ENCODE data around the gene TICAM2. TPM values are rescaled to one million over a fixed set of nuclear protein-coding genes. Genes with fewer than 3 reads are reported as not detected.

The TICAM2 gene
- total RNA-seq, 4 donors from 2014 or later = 0.25 to 0.48 TPM; not detected in 2

DNA sequence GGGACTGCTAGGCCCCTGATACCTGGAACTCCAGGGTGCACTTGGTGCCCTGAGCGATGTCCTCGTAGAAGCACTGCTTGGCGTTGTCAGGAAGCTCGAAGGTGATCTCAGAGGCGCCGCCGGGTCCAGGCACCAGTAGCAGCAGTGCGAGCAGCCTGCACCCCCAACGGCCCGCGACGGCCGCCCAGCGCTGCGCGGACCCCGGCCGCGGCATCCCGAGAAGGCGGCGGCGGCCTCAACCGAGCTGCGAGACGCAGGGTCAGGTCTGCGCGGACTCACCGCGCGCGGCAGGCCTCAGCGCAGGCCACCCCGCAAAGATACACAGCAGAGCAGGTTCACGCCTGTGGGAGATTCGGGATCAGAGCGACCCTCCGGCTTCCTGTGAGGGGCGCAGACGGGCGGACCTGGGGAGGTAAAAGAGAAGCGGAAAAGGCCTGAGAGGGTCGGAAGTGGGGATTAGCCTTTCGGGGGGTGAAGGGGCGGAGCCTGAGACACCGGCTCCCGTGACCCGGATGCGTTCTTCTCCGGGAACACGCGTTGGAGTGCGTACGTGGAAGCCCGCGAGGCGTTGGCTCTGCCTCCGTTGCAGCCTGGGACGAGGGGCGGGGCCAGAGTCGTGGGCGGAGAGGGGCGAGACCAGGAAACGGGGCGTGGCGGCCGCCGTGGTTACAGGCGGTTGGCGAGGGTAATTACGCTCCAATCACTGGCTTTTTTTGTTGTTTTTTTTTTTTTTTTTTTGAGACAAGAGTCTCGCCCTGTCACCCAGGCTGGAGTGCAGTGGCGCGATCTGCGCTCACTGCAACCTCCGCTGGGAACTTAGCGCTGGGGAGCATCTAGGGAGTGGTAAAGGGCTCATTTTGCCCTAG, 23.5 kb upstream of the TICAM2 start, which contains the start of gene TMED7:
TSS of gene TMED7 (minus strand) at position 458 of the 866 bp plus-strand sequence. CDS start at position 214, 244 bp downstream.
- peak; percentile 100 for DNase-seq (ENCODE audit: low spot score in 2 of 2)
- peak within 1 kb of the TSS; percentile 93 for H3K27ac ChIP-seq
- H3K36me3 ChIP-seq = no peaks in the 10 kb centered on the region
- under 1% methylated on average over 76 of the region's 77 CpGs for WGBS
- H3K9me3 ChIP-seq = no peaks in the 10 kb centered on the region
- H3K27me3 ChIP-seq = no peaks in the 10 kb centered on the region
- peaks cover 39% of the 10 kb centered on the region for H3K4me1 ChIP-seq
- TF ChIP-seq EP300 (IDR thresholded peaks at IDR 0.05) (no peak), POLR2A (IDR thresholded peaks at IDR 0.05) (peak in 1 of 2 donors; percentile 37), POLR2AphosphoS5 (IDR thresholded peaks at IDR 0.05) (peak in 2 of 3 donors; percentile 60 to 91)
- TF ChIP-seq, protein P1, sequence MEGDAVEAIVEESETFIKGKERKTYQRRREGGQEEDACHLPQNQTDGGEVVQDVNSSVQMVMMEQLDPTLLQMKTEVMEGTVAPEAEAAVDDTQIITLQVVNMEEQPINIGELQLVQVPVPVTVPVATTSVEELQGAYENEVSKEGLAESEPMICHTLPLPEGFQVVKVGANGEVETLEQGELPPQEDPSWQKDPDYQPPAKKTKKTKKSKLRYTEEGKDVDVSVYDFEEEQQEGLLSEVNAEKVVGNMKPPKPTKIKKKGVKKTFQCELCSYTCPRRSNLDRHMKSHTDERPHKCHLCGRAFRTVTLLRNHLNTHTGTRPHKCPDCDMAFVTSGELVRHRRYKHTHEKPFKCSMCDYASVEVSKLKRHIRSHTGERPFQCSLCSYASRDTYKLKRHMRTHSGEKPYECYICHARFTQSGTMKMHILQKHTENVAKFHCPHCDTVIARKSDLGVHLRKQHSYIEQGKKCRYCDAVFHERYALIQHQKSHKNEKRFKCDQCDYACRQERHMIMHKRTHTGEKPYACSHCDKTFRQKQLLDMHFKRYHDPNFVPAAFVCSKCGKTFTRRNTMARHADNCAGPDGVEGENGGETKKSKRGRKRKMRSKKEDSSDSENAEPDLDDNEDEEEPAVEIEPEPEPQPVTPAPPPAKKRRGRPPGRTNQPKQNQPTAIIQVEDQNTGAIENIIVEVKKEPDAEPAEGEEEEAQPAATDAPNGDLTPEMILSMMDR (IDR thresholded peaks at IDR 0.05) = no peak
- H3K4me3 ChIP-seq = peak within 1 kb of the TSS; percentile 84

DNA sequence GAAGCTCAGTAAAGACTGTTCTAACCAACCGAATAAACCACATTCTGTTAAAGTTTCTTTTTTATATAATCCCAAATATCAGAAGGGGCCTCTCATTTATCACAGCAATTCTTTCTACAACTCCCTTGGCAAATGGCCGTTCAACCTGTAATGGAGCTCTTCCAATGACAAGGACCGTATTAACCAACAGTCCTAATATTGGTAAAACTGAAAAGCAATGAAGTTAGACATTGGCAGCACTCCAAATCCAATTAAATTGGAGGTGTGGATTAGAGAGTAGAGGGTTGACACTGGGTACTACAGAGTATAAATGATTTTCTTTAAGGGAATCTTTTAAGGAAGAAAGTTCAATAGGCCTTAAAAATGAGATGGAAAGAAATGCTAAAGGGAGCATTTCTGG, 22.7 kb upstream of the TICAM2 start:
- DNase-seq (ENCODE audit: low spot score in 2 of 2) = no peak
- WGBS = 24% methylated on average over 3 of the region's 3 CpGs
- Histone ChIP-seq H3K4me3 (peak overlapping the region; percentile 84), H3K27me3 (no peaks in the 10 kb centered on the region), H3K36me3 (peaks cover 4% of the 10 kb centered on the region), H3K4me1 (peaks cover 39% of the 10 kb centered on the region), H3K9me3 (no peaks in the 10 kb centered on the region), H3K27ac (peak overlapping the region; percentile 93)
- TF ChIP-seq POLR2A (IDR thresholded peaks at IDR 0.05) (no peak), POLR2AphosphoS5 (IDR thresholded peaks at IDR 0.05) (no peak), EP300 (IDR thresholded peaks at IDR 0.05) (no peak)
- TF ChIP-seq, protein P1 (IDR thresholded peaks at IDR 0.05) = no peak

DNA sequence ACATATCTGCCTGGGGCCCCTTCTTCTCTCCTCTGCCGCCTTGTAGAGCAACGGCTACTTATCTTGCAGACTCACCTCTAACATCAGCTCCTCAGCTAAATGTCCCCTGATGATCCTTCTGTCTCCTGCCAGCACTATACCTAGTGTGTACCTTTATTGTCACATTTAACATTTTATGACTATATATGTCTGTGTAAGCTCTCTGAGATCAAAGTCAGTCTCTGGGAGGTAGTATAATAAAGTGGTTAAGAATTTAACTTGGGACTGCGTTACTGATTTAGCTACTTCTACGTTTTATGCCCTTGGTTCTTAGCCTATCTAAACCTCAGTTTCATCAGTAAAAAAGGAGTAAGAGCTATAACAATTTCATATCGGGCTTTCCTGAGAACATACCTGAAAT, 21.4 kb upstream of the TICAM2 start:
- DNase-seq (ENCODE audit: low spot score in 2 of 2) = no peak
- Histone ChIP-seq H3K36me3 (peaks cover 16% of the 10 kb centered on the region), H3K27me3 (no peaks in the 10 kb centered on the region), H3K9me3 (no peaks in the 10 kb centered on the region), H3K4me1 (peaks cover 39% of the 10 kb centered on the region), H3K4me3 (peak overlapping the region; percentile 84), H3K27ac (no peak overlapping the region)
- 48% methylated on average over 5 of the region's 5 CpGs for WGBS
- no peak for TF ChIP-seq POLR2A (IDR thresholded peaks at IDR 0.05)

DNA sequence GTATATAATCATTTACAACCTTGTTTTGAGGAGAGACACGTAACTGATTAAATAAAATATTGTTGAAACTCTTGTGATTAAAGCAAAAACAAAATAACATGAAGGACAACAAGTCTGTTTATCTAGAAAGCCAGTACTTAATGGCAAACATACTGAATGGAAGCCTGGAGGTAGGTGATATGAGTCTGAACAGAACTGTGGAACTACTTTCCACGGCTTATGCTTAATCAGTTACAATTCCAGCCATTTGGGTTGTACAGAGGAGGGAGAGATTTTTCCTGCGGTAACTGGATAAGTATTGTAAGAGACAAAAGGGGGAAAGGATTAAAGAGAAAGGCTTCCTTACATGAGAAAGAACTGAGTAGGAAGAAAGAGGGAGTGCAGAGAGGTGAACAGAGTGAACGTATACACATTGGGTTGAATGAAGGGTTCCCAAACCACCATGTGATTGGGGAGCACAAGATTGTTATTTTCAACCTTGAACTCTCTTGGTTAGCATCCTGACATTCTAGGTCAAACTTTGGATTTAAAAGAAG, 19.2 kb upstream of the TICAM2 start:
- no peak overlapping the region for H3K4me3 ChIP-seq
- 81% methylated on average over 4 of the region's 4 CpGs for WGBS
- peaks cover 36% of the 10 kb centered on the region for H3K4me1 ChIP-seq
- TF ChIP-seq, protein P1 (IDR thresholded peaks at IDR 0.05) = no peak
- no peak for TF ChIP-seq EP300 (IDR thresholded peaks at IDR 0.05)
- no peak for TF ChIP-seq POLR2A (IDR thresholded peaks at IDR 0.05)
- TF ChIP-seq POLR2AphosphoS5 (IDR thresholded peaks at IDR 0.05) = no peak
- DNase-seq (ENCODE audit: low spot score in 2 of 2) = no peak
- H3K9me3 ChIP-seq = no peaks in the 10 kb centered on the region
- no peaks in the 10 kb centered on the region for H3K27me3 ChIP-seq
- no peak overlapping the region for H3K27ac ChIP-seq
- peaks cover 32% of the 10 kb centered on the region for H3K36me3 ChIP-seq

DNA sequence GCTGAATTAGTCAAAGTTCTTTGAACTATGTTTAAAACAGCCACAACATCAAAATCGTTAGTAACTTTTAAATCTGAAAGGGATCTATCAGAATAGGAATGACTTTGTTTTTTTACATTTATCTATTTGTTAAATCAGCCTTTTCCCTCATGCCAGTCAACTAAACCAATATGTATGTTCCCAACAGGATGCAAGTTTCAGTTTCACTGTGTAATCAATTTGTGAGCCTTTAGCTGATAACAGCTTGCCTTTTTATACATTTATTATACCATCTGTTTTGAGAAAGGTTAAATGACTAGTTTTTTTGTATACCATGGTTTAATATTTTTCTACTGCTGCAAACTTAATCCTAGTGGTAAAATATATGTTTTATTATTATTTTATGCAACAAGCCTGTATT, 14.6 kb upstream of the TICAM2 start:
- Histone ChIP-seq H3K27me3 (no peaks in the 10 kb centered on the region), H3K27ac (no peak overlapping the region), H3K36me3 (peaks cover 45% of the 10 kb centered on the region), H3K4me3 (no peak overlapping the region), H3K9me3 (no peaks in the 10 kb centered on the region), H3K4me1 (peaks cover 2% of the 10 kb centered on the region)
- no peak for DNase-seq (ENCODE audit: low spot score in 2 of 2)
- WGBS = 0% methylated on average over 1 of the region's 1 CpG
- TF ChIP-seq POLR2A (IDR thresholded peaks at IDR 0.05) (no peak), EP300 (IDR thresholded peaks at IDR 0.05) (no peak)

DNA sequence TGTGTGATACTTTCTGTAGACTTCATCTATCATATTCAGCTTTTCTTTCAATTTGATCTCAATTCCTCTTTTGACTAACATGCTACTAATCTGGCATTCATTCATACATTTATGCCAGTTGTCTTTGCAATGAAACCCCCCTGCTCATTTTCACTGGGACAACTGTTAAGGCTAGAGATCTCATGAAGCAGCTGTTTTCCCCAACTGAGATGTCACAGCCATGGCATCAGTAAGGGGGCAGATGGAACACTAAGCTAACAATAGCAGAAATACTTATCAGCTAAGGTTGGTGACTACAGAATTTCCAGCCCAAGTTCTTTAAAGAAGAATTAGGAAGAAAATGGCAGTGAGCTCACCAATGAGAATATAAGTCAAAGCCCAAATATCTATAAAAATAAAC, 14.2 kb upstream of the TICAM2 start:
- Histone ChIP-seq H3K36me3 (peaks cover 45% of the 10 kb centered on the region), H3K9me3 (no peaks in the 10 kb centered on the region), H3K4me1 (no peaks in the 10 kb centered on the region), H3K27me3 (no peaks in the 10 kb centered on the region), H3K27ac (no peak overlapping the region), H3K4me3 (no peak overlapping the region)
- TF ChIP-seq EP300 (IDR thresholded peaks at IDR 0.05) = no peak
- TF ChIP-seq, protein P1 (IDR thresholded peaks at IDR 0.05) = no peak
- no peak for TF ChIP-seq POLR2AphosphoS5 (IDR thresholded peaks at IDR 0.05)
- TF ChIP-seq POLR2A (IDR thresholded peaks at IDR 0.05) = no peak
- DNase-seq (ENCODE audit: low spot score in 2 of 2) = no peak
